DMS53 treated with DMSO at 0.1 percent for 48 hours (cell line): Measurements from ENCODE around the gene GABBR2.

Experiments used
- DNase-seq: peaks from one replicate; lab custom pipeline; 2025; ENCODE audit not compliant: unreplicated experiment; lab: John Stamatoyannopoulos, UW

The GABBR2 gene

DNA sequence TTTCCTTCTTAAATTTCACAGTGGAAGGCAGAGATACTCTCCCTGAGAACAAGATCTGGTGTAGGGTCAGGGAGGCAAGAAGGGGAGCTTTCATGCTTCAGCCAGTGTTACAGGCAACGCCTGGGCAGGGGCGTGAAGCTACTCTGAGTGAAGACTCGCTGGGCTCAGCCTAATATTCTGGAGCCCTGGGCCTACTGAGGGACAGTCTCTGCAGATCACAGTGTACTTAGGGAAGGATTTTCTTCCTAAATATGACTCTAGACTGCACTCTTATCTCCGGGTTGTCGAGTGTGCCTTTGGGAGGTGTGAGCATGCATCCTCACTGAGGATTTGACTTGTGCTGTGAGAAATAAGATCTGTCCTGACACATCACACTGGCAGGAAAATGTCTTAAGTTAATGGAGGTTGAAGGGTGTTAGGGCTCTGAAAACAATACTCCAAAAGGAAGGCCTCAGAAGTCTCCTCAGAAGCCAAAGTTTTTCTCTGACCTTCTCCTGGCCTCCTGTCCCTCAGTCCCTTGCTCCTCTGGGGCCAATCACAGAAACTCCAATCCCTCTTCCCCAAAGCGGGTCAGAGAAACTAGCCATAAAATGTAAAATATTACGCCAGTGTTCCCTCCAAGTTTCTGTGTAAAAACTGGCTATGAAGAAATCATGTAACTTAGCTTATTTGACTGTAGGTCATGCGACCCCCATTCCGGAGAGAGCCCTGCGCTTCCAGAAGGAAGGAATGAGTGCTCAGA lies 296.5 kb downstream of the GABBR2 start:
- DNase-seq: no peak

DNA sequence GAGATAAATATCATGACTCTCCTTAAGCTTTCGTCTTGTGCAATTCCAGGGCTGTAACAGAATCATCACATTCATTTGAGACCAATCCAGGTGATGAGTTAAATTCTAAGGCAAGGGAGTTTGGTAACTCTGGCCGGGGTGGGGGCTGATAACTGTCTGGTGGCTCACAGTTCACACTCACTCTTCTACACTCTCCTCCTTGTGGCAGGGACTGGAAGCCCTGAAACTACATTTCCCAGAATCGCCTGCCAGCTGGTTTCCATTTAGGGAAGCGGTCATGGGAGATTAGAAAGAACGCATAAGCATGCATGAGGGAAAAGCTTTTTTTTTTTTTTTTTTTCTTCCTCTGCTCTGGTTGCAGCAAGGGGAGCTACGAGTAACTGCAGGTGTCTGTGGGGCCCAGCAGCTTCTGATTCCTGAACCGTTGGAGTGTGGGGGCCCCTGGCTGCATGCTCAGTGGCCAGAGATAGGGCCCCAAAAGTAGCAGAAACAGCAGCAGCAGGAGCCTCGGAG lies 298.5 kb downstream of the GABBR2 start:
- no peak for DNase-seq

DNA sequence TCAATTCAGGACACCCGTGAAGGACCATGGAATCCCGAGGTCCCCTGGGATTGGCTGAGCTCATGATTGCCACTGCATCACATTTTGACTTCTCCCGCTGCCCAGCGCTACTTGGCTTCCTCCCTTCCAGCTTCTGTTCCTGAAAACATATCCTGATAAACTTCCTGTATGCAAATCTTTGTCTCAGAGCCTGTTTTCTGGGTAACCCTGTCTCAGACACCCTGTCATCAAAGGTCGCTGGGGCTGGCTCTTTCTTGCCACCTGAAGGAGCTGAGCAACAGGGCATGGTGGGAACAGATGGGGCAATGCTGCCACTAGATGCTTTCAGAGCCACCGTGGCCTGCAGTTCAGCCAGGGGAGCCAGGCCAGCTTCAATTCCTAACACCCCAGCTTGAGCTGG lies 299.0 kb downstream of the GABBR2 start:
- DNase-seq: no peak

DNA sequence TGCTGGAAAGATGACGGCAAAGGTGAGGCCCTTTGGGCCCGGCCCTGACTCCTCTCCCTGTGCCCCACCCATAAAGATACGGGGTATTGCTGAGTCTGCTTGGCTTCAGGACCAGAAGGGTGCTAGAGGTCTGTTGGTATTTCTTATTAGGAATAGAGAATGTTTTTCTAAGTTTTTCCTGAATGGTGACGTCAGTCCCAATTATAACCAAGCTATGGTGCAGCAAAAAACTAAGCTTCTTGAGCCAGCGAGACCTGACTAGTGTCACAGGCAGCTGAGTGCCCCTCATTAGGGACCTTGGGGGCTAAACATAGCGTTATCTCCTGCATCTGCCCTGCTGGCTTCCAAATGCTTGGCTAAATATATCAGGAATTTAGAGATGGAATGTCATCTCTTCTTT lies 302.3 kb downstream of the GABBR2 start:
- DNase-seq: no peak

DNA sequence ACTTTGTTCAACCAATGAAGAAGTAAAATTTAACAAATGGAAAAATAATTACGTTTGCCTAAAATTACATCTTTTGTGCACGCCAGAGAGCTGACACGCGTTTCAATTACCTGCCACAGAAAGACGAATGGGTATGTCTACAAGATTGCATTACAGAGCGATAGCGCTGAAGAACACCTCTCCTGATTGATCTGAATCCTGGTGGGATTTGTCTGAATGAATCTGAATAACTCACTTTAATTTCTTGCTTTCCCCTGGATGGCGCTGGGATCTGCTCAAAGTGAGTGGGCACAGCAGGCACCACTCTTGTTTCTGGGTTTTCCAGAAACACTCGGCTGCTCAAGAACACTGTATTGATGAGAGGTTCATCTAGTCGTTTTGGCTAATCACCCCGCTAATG lies 304.5 kb downstream of the GABBR2 start:
- DNase-seq: no peak

DNA sequence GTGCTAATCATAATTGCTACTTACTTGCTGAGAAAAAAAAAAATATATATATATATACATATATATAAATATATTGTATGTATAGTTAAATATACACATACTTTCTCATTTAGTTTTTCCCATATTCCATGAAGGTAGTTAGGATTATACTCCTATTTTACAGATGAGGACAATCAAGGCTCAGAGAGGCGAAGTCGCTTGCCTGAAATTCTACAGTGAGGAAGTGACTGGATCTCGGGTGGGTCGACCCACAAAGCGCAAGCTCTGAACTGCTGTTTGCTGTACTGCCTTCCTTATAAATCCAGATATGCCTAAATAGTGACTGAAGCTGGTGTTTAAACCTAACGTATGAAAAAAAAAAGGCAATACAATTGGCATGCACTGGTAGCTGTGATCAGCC lies 305.0 kb downstream of the GABBR2 start:
- no peak for DNase-seq

DNA sequence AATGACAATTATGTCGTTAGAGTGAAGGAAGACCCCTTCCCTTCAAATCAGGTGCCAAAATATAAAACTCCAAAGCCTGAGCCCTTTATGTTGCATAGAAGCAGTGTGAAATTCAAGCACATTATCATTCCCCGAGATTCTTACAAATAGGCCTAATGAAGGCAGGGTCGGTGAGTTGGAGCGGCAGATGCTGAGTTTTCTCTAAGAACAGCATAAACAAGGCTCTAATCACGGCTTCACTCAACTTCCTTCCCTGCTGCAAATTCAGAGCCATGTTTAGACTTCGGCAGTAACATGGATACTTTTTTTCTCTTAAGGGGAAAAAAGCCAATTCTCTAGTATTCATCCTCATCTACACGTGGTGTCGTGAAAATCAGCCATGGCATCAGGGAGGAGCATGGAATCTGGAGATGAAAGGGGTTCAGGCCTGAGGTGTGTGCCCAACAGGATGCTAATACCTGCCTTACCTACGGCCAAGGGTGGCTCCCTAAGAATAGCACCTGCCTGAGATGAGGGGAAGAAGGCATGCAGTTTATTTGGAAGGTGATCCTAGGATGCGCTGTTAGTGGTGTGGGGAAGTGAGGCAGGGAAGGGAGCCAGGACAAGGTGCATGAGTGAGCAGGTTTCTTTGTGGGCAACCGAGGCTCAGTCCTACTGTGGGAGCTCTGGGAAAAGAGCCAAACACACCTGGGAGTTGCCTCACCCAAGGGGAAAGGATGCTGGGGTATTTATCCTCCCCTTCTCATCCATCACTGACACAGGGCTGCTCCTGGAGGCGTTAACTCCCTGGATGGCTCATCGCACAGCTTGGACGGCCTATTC lies 306.5 kb downstream of the GABBR2 start:
- DNase-seq: no peak

DNA sequence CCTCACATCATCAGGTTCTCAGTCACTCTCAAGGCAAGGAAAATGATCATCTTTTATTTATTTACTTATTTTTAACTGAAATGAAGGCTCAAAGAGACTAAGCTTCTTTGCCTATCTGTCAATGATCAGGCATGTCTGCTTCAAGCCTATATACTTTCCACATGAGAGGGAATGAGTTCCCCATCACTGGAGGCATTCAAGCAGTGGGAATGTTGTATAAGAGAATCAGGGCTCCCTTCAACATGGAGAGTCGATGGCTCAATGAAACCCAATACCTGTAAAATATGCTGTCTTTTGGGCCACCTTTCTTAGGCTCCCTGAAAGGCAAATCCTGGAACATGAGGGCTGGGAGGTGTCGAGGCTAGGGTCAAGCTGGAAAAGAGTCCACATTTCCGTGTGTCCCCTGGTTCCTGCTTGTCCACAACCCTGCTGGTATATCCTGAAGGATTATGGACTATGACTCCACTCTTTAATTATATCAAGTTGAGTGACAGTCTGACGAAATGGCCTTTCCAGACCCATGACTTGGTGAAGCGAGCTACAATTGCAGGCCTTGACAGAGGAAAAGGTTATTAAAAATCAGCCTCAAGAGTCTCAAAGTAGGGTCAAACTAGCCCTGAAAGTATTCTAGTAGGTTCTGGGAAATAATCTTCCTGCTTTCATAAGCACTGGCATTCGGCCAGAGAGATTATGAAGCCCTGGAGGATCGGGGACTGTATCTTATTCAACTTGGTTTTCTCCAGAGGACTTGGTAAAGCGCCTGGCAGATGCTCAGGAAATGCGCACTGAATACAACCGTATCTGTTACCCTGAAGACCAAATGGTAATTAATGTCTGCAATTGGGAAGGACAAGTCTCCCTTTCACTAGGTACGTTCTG lies 307.4 kb downstream of the GABBR2 start:
- DNase-seq: no peak

- no peak for DNase-seq
Observed at GRCh38 chr9:98399950-98400683, 308.6 kb downstream of the GABBR2 start.

GRCh38 chr9:98396656-98397055 lies 312.1 kb downstream of the GABBR2 start:
- DNase-seq: no peak

DNA sequence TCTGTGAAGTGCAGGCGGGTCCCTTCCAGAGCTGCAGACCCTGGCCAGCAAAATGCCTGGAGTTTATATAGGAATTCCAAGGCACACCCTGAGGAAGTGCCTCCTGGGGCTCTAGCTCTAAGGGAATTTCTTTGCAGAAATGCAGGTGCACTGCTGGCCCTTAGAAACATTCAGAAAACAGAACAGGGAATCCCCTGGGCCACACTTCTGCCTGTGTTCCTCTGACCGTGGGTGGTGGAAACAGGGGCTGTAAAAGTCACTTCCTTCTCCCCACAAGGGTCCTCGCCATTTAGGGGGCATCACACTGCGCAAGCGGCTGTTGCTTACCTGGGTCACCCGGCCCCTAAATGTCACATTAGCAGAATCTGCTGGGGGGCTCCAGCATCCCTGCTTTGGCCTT lies 312.5 kb downstream of the GABBR2 start:
- no peak for DNase-seq

DNA sequence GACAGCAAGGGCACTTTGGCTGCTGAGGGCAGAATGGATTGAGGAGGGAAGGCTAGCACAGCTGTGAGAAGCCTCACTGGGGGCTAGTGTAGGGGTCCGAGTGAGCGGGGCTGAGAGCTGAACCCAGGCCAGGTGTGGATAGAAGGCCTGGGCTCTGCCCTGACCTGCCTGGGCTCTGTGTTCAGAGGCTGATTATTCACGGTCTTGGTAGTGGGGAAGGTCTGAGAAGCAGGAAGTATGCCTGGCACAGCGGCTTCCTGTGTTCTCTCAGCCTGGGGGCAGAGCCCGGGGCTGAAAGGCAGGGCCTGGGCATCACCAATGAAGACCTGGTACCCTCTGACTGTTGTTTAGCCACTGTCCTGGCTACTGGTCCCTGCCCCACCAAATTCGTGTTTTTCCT lies 316.9 kb downstream of the GABBR2 start:
- DNase-seq: no peak

DNA sequence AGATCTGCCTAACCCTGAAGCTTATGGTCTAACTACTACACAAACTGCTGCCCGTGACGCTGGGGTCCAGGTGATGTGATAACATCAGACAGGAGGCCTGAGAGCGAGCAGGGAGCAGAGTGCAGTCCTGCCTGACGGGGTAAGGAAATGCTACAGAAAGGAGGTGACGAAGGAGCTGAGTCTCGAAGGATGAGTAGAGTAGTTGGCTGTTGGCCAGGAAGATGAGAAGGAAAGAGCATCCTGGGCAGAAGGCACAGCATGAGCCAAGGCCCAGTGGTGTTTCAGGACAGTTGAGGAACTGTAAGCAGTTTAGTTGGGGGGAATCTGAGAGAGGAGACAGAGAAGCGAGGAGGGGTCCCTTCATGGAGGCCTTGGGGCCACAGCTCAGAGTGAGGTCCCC lies 317.3 kb downstream of the GABBR2 start:
- no peak for DNase-seq

GRCh38 chr9:98385751-98386150 lies 323.0 kb downstream of the GABBR2 start:
- DNase-seq: no peak

DNA sequence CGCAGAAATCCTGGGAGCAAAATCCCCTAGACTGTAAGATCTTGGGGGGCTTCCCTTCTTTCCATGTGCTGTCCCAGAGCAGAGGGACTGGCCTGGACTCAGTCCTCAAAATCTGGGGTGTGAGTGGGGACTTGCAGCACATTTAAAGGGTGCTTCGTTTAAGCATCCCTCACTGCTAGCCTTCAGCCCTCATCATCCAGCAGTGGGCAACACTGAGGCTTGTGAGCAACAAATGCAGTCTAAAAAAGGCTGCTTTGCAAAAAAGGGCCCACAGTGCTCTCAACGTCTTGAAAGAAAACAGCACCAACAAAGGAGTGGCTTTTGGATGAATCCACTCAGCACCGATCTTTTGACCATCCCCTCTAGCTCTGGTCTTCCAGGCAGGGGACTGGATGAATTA lies 325.0 kb downstream of the GABBR2 start:
- no peak for DNase-seq

- DNase-seq: no peak
Observed at GRCh38 chr9:98381311-98382103, 327.2 kb downstream of the GABBR2 start.

GRCh38 chr9:98380065-98380681 lies 328.6 kb downstream of the GABBR2 start:
- no peak for DNase-seq

DNA sequence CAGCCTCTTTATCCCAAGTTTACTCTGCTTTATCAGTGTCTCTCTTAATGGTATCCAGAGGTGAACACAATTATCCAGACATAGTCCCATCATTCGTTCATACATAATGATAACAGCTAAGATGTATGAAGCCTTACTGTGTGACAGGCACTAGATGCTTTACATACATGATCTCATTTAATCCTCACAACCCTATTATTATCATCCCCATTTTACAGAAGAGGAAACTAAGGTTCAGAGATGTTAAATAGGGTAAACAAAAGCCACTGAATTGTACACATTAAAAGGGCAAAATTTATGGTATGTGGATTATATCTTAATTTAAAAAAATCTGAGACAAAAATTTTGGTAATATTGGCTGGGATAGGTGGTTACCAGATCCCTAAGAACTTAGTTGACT lies 329.2 kb downstream of the GABBR2 start:
- DNase-seq: no peak

- no peak for DNase-seq
Observed at GRCh38 chr9:98378794-98379193, 329.9 kb downstream of the GABBR2 start.
